ENCODE data around the gene NPHS1. TPM values are rescaled to one million over a fixed set of nuclear protein-coding genes. Genes with fewer than 3 reads are reported as not detected.
A peak's percentile ranks its signal among the peaks of the same experiment; 100 is the strongest.

The NPHS1 gene
- total RNA-seq = under 1 TPM in 1 of 9 donors, not detected in 8; 0.31 TPM
- polyA plus RNA-seq = not detected
- long read RNA-seq, donor 1 = 0 reads
- long read RNA-seq, donor 2 = 0 reads
- long read RNA-seq, donor 3 = 0 reads
- long read RNA-seq, donor 4 = 0 reads
- long read RNA-seq, donor 5 = 0 reads
- long read RNA-seq, donor 6 = 0 reads
- long read RNA-seq, donor 7 = 0 reads
- long read RNA-seq, donor 8 = 0 reads
- long read RNA-seq, donor 9 = 0 reads
- long read RNA-seq, donor 10 = 0 reads

GRCh38 chr19:35852029-35852780 lies at the start of gene NPHS1:
Gene NPHS1, minus strand, starts transcription at chr19:35852504. Its CDS starts 667 bp downstream, at chr19:35851837.
- intact Hi-C loops (cut with DNase I) = no loop called here
- no peak within 1 kb of the TSS for H3K4me3 ChIP-seq
- DNase-seq = no peak
- H3K27me3 ChIP-seq = peaks cover 67% of the 10 kb centered on the region
- no peaks in the 10 kb centered on the region for H3K9me3 ChIP-seq (replicated peaks in 1 of 3)
- H3K4me1 ChIP-seq (replicated peaks in 1 of 2) = peaks cover 0 to 7% of the 10 kb centered on the region in 2 donors
- no peaks in the 10 kb centered on the region for H3K36me3 ChIP-seq (replicated peaks in 1 of 2)
- TF ChIP-seq CTCF (IDR thresholded peaks at IDR 0.05) (no peak), POLR2A (IDR thresholded peaks at IDR 0.05) (no peak)
- 55 to 73% (median 63%) methylated on average over 8 to 9 of the region's 9 CpGs for WGBS, 4 donors
- no peak within 1 kb of the TSS for H3K27ac ChIP-seq

- intact Hi-C loops (cut with DNase I) = no loop called here
- Histone ChIP-seq H3K27ac (peak overlapping the region in 3 of 5 donors; percentile 64 to 87 (median 82)), H3K4me3 (peak overlapping the region in 1 of 4 donors; percentile 17), H3K27me3 (no peaks in the 10 kb centered on the region), H3K4me1 (replicated peaks in 1 of 2) (peaks cover 6 to 16% of the 10 kb centered on the region in 2 donors), H3K36me3 (replicated peaks in 1 of 2) (peaks cover 0 to 14% of the 10 kb centered on the region in 2 donors), H3K9me3 (replicated peaks in 1 of 3) (no peaks in the 10 kb centered on the region)
- DNase-seq = no peak
- TF ChIP-seq CTCF (IDR thresholded peaks at IDR 0.05) (no peak), POLR2A (IDR thresholded peaks at IDR 0.05) (no peak)
- 58 to 80% (median 66%) methylated on average over 1 to 2 of the region's 2 CpGs for WGBS, 4 donors
These were observed 48.8 kb upstream of the NPHS1 start for GRCh38 chr19:35901055-35901644.

- WGBS, 4 donors = 0 to 3% (median 0%) methylated on average over 5 to 43 of the region's 43 CpGs
- H3K36me3 ChIP-seq (replicated peaks in 1 of 2) = peaks cover 0 to 28% of the 10 kb centered on the region in 2 donors
- peaks cover 6 to 16% of the 10 kb centered on the region in 2 donors for H3K4me1 ChIP-seq (replicated peaks in 1 of 2)
- DNase-seq = peak; percentile 77 to 89 (median 86)
- no peaks in the 10 kb centered on the region for H3K27me3 ChIP-seq
- H3K27ac ChIP-seq = peak overlapping the region; percentile 39 to 89 (median 69)
- intact Hi-C loops (cut with DNase I) = no loop called here
- H3K4me3 ChIP-seq = peak overlapping the region; percentile 22 to 72 (median 59)
- TF ChIP-seq CTCF (IDR thresholded peaks at IDR 0.05) (no peak), POLR2A (IDR thresholded peaks at IDR 0.05) (peak in 1 of 2 donors; percentile 34)
- H3K9me3 ChIP-seq (replicated peaks in 1 of 3) = no peaks in the 10 kb centered on the region
These were observed 47.4 kb upstream of the NPHS1 start for GRCh38 chr19:35899547-35900214.

GRCh38 chr19:35898499-35898809 lies 46.1 kb upstream of the NPHS1 start:
- intact Hi-C loops (cut with DNase I) = no loop called here
- TF ChIP-seq CTCF (IDR thresholded peaks at IDR 0.05) (no peak), POLR2A (IDR thresholded peaks at IDR 0.05) (no peak)
- Histone ChIP-seq H3K9me3 (replicated peaks in 1 of 3) (no peaks in the 10 kb centered on the region), H3K4me3 (peak overlapping the region in 3 of 4 donors; percentile 50 to 72 (median 59)), H3K4me1 (replicated peaks in 1 of 2) (peaks cover 6 to 16% of the 10 kb centered on the region in 2 donors), H3K27me3 (no peaks in the 10 kb centered on the region), H3K36me3 (replicated peaks in 1 of 2) (peaks cover 0 to 40% of the 10 kb centered on the region in 2 donors), H3K27ac (peak overlapping the region in 4 of 5 donors; percentile 15 to 89 (median 76))
- no peak for DNase-seq
- WGBS, 4 donors = 15 to 36% (median 20%) methylated on average over 1 to 17 of the region's 17 CpGs

All from adrenal gland (tissue), 19 donors.